Suprapubic skin (tissue), 4 donors: ENCODE measurements around the gene SFXN5. TPM values are rescaled to one million over a fixed set of nuclear protein-coding genes. Genes with fewer than 3 reads are reported as not detected.
"Not testable (repeated sequence)": the region's sequence is repeated elsewhere in the genome, so short reads cannot be mapped to it uniquely, and the experiment has no call there.

Source experiments
- DNase-seq, 2 donors: peaks; one replicate each; pipeline ENCODE4 v3.0.0-alpha.2; 2019; ENCODE audit warnings: low spot score in 2 of 2
- H3K27ac ChIP-seq: fragments of 200-600 bp; sonication (generic); one replicate; pipeline ENCODE4 v1.5.1; 2019
- H3K27me3 ChIP-seq: fragments of 200-600 bp; sonication (generic); one replicate; pipeline ENCODE4 v1.5.1; 2019
- H3K36me3 ChIP-seq: fragments of 200-600 bp; sonication (generic); one replicate; pipeline ENCODE4 v1.5.1; 2019
- H3K4me1 ChIP-seq: fragments of 200-600 bp; sonication (generic); one replicate; pipeline ENCODE4 v1.5.1; 2019
- H3K4me3 ChIP-seq: fragments of 200-600 bp; sonication (generic); one replicate; pipeline ENCODE4 v1.5.1; 2019; ENCODE audit warnings: mild to moderate bottlenecking
- H3K9me3 ChIP-seq: fragments of 200-600 bp; sonication (generic); one replicate; pipeline ENCODE4 v1.5.1; 2019
- CTCF ChIP-seq, 2 donors: fragments of 200-600 bp in 1 of 2; fragments of 450-650 bp in 1 of 2; sonication (generic) in 1 of 2; IDR thresholded peaks; one replicate each; pipeline ENCODE4 v1.5.1; 2016 to 2019; ENCODE audit warnings: antibody characterized with exemption in 2 of 2, mild to moderate bottlenecking in 1 of 2, moderate library complexity in 1 of 2
- EP300 ChIP-seq: sonication (generic); formaldehyde crosslinking; IDR thresholded peaks from one replicate; pipeline ENCODE4 v1.6.1; 2017; ENCODE audit warnings: antibody characterized with exemption
- POLR2A ChIP-seq, 2 donors: fragments of 450-650 bp; IDR thresholded peaks; one replicate each; pipeline ENCODE4 v1.6.1; 2017; ENCODE audit warnings: antibody characterized with exemption in 2 of 2, mild to moderate bottlenecking in 2 of 2, moderate library complexity in 2 of 2
- POLR2AphosphoS5 ChIP-seq, 3 donors: sonication (generic); formaldehyde crosslinking; IDR thresholded peaks; one replicate each; pipeline ENCODE4 v1.6.1; 2017; ENCODE audit warnings: antibody characterized with exemption in 3 of 3
- WGBS: methylation state at CpG from one replicate; pipeline ENCODE4 v1.1.5; 2018; 5-methylcytosine and 5-hydroxymethylcytosine counted together
- total RNA-seq, 4 donors: library from RNA; depleted of rRNA; stranded (reverse); fragments of >200 nt; gene quantifications; one replicate each; pipeline ENCODE4 v1.1.0, GENCODE V29; 2016

Gene SFXN5
- total RNA-seq, 4 donors from 2014 or later: 11.9 to 25.7 (median 18.8) TPM

GRCh38 chr2:73067043-73067442 is 4.5 kb downstream of the SFXN5 start:
- no peaks in the 10 kb centered on the region for H3K36me3 ChIP-seq
- H3K27ac ChIP-seq: no peak overlapping the region
- no peaks in the 10 kb centered on the region for H3K9me3 ChIP-seq
- WGBS: 98% methylated on average over 2 of the region's 2 CpGs
- no peak for DNase-seq
- no peak for TF ChIP-seq CTCF (IDR thresholded peaks at IDR 0.05)
- no peak for TF ChIP-seq POLR2AphosphoS5 (IDR thresholded peaks at IDR 0.05)
- no peak for TF ChIP-seq POLR2A (IDR thresholded peaks at IDR 0.05)
- TF ChIP-seq EP300: no peak
- no peak overlapping the region for H3K4me3 ChIP-seq
- H3K27me3 ChIP-seq: no peaks in the 10 kb centered on the region
- peaks cover 42% of the 10 kb centered on the region for H3K4me1 ChIP-seq

- not testable (repeated sequence) for DNase-seq, H3K27me3 ChIP-seq, H3K4me3 ChIP-seq, H3K36me3 ChIP-seq, H3K27ac ChIP-seq, H3K9me3 ChIP-seq
- peaks cover 32% of the 10 kb centered on the region for H3K4me1 ChIP-seq
- WGBS: 93% methylated on average over 5 of the region's 5 CpGs
These were observed 6.4 kb downstream of the SFXN5 start for GRCh38 chr2:73065070-73065469.

- TF ChIP-seq POLR2A (IDR thresholded peaks at IDR 0.05) (no peak), EP300 (no peak), POLR2AphosphoS5 (IDR thresholded peaks at IDR 0.05) (no peak), CTCF (IDR thresholded peaks at IDR 0.05) (no peak)
- no peak overlapping the region for H3K27ac ChIP-seq
- no peak overlapping the region for H3K4me3 ChIP-seq
- H3K27me3 ChIP-seq: no peaks in the 10 kb centered on the region
- no peaks in the 10 kb centered on the region for H3K9me3 ChIP-seq
- H3K36me3 ChIP-seq: no peaks in the 10 kb centered on the region
- H3K4me1 ChIP-seq: peaks cover 23% of the 10 kb centered on the region
- no peak for DNase-seq
- WGBS: 71% methylated on average over 8 of the region's 8 CpGs
These were observed 7.3 kb downstream of the SFXN5 start for GRCh38 chr2:73063909-73064875.

GRCh38 chr2:73063472-73063871 is 8.0 kb downstream of the SFXN5 start:
- Histone ChIP-seq H3K9me3 (no peaks in the 10 kb centered on the region), H3K36me3 (no peaks in the 10 kb centered on the region), H3K27ac (no peak overlapping the region), H3K4me1 (peaks cover 16% of the 10 kb centered on the region), H3K4me3 (no peak overlapping the region), H3K27me3 (no peaks in the 10 kb centered on the region)
- DNase-seq: no peak
- TF ChIP-seq POLR2A (IDR thresholded peaks at IDR 0.05) (no peak), EP300 (no peak), POLR2AphosphoS5 (IDR thresholded peaks at IDR 0.05) (no peak), CTCF (IDR thresholded peaks at IDR 0.05) (no peak)
- WGBS: 78% methylated on average over 4 of the region's 4 CpGs

DNA sequence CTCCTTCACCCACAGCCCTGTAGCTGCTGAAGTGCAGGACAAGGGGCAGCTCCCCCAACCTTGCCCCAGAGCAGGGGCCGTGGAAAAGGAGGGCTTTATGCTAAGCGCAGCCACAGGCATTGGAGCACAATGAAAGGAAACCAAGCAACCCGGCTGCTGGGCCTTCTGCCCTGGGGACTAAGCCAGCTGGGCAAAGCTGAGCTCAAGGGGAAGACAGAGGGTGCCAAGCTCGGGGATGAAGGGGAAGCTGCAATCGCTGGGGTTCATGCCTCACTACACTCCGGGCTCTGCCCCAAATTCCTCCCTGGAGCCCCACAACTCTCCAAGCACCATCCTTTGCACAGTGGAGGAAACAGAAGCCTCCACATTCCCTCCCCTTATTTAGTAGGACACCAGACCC is 12.4 kb downstream of the SFXN5 start:
- no peak for TF ChIP-seq CTCF (IDR thresholded peaks at IDR 0.05)
- no peak for TF ChIP-seq POLR2A (IDR thresholded peaks at IDR 0.05)
- no peak for TF ChIP-seq POLR2AphosphoS5 (IDR thresholded peaks at IDR 0.05)
- no peak for DNase-seq
- WGBS: 75% methylated on average over 5 of the region's 6 CpGs

More for the DNA sequence above, 12.4 kb downstream of the SFXN5 start:
- H3K36me3 ChIP-seq: peaks cover 27% of the 10 kb centered on the region
- H3K4me1 ChIP-seq: peaks cover 7% of the 10 kb centered on the region
- no peak overlapping the region for H3K27ac ChIP-seq
- no peaks in the 10 kb centered on the region for H3K27me3 ChIP-seq
- no peak overlapping the region for H3K4me3 ChIP-seq
- H3K9me3 ChIP-seq: no peaks in the 10 kb centered on the region
